Osteoblast (primary cell): ENCODE data around the gene LRRC47. TPM values are rescaled to one million over a fixed set of nuclear protein-coding genes. Genes with fewer than 3 reads are reported as not detected.

Source experiments
- DNase-seq: peaks from one replicate; pipeline ENCODE4 v3.0.0; 2011; ENCODE audit warnings: low spot score, mixed read lengths; ENCODE audit not compliant: insufficient read length; ENCODE audit errors: missing footprints
- H2AFZ ChIP-seq: 2 replicates; pipeline ENCODE4 v1.6.0; 2011; ENCODE audit warnings: mild to moderate bottlenecking, low read length
- H3K27ac ChIP-seq: 2 replicates; pipeline ENCODE4 v1.5.1; 2011; ENCODE audit warnings: mild to moderate bottlenecking, low read depth, low read length, moderate library complexity
- H3K27me3 ChIP-seq: 2 replicates; pipeline ENCODE4 v1.6.0; 2012; ENCODE audit warnings: mild to moderate bottlenecking, control low read depth, inconsistent platforms, low read length, moderate library complexity; ENCODE audit not compliant: insufficient read depth
- H3K36me3 ChIP-seq: 2 replicates; pipeline ENCODE4 v1.5.1; 2011; ENCODE audit warnings: mild to moderate bottlenecking, low read length, control low read depth, moderate library complexity; ENCODE audit not compliant: insufficient read depth
- H3K4me1 ChIP-seq: 2 replicates; pipeline ENCODE4 v1.5.1; 2011; ENCODE audit warnings: mild to moderate bottlenecking, low read length, control low read depth, moderate library complexity; ENCODE audit not compliant: insufficient read depth
- H3K4me2 ChIP-seq: 2 replicates; pipeline ENCODE4 v1.6.0; 2011; ENCODE audit warnings: mild to moderate bottlenecking, low read length; ENCODE audit not compliant: insufficient read depth
- H3K4me3 ChIP-seq: fragments of 200-600 bp; sonication (generic); 3 replicates; pipeline ENCODE4 v1.5.1; 2012; ENCODE audit warnings: mild to moderate bottlenecking, low read length, inconsistent platforms; ENCODE audit not compliant: insufficient read depth
- H3K79me2 ChIP-seq: 2 replicates; pipeline ENCODE4 v1.6.0; 2012; ENCODE audit warnings: mild to moderate bottlenecking, low read length, control low read depth, inconsistent platforms; ENCODE audit not compliant: insufficient read depth
- H3K9me3 ChIP-seq: 2 replicates; pipeline ENCODE4 v1.5.1; 2011; ENCODE audit warnings: low read depth, low read length, control low read depth
- H4K20me1 ChIP-seq: 2 replicates; pipeline ENCODE4 v1.6.0; 2012; ENCODE audit warnings: mild to moderate bottlenecking, low read length, control low read depth; ENCODE audit not compliant: insufficient read depth
- total RNA-seq: library from RNA; depleted of rRNA; stranded (reverse); fragments of >200 nt; gene quantifications from 2 replicates; pipeline ENCODE4 v1.2.3, GENCODE V29; 2012
- TF ChIP-seq, protein P1 (sequence below): IDR thresholded peaks from 2 replicates; pipeline ENCODE4 v1.5.1; 2011; ENCODE audit warnings: mild to moderate bottlenecking, low read depth, low read length, moderate library complexity; ENCODE audit errors: extremely low read depth

LRRC47 gene
- total RNA-seq, 1 donor: 30.0 TPM

DNA sequence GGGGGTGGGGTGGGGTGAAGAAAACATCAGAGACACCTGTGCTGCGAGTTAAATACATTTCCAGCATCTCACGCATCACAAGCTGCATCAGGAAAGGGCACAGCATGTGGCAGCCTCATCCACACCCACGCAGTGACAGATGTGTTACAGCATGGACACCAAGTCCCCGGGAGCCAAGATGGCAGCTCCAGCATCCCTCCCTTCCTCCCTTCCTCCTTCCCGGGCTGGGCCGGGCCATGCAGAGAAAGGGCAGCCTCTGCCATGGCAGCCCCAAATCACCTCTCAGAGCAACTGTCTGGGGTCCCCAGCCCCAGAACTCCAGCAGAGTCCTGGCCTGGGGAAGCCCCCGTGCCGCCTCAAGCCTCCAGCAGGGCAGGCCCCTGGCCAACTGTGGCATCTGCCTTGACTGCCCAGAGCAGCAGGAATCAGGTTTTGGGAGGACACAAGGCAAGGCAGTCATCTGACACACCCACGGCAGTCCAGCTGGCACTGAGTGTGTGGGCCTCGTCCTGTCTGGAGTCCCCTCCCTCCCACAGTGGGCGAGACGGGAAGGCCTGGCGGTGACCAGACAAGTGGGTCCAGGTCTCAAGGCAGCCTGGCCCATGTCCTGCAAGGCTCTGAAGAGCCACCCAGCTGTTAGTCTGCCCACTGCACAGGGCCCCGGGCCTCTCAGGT, 17.6 kb downstream of the LRRC47 start:
- Histone ChIP-seq H4K20me1 (peaks cover 6% of the 10 kb centered on the region), H3K4me3 (no peak overlapping the region), H3K4me2 (no peak overlapping the region), H3K27me3 (no peaks in the 10 kb centered on the region), H3K36me3 (peaks cover 47% of the 10 kb centered on the region), H3K79me2 (no peaks in the 10 kb centered on the region), H3K4me1 (peaks cover 10% of the 10 kb centered on the region), H3K9me3 (no peaks in the 10 kb centered on the region), H3K27ac (no peak overlapping the region), H2AFZ (no peak overlapping the region)
- peak; percentile 83 for DNase-seq
- TF ChIP-seq, protein P1, sequence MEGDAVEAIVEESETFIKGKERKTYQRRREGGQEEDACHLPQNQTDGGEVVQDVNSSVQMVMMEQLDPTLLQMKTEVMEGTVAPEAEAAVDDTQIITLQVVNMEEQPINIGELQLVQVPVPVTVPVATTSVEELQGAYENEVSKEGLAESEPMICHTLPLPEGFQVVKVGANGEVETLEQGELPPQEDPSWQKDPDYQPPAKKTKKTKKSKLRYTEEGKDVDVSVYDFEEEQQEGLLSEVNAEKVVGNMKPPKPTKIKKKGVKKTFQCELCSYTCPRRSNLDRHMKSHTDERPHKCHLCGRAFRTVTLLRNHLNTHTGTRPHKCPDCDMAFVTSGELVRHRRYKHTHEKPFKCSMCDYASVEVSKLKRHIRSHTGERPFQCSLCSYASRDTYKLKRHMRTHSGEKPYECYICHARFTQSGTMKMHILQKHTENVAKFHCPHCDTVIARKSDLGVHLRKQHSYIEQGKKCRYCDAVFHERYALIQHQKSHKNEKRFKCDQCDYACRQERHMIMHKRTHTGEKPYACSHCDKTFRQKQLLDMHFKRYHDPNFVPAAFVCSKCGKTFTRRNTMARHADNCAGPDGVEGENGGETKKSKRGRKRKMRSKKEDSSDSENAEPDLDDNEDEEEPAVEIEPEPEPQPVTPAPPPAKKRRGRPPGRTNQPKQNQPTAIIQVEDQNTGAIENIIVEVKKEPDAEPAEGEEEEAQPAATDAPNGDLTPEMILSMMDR: no peak

DNA sequence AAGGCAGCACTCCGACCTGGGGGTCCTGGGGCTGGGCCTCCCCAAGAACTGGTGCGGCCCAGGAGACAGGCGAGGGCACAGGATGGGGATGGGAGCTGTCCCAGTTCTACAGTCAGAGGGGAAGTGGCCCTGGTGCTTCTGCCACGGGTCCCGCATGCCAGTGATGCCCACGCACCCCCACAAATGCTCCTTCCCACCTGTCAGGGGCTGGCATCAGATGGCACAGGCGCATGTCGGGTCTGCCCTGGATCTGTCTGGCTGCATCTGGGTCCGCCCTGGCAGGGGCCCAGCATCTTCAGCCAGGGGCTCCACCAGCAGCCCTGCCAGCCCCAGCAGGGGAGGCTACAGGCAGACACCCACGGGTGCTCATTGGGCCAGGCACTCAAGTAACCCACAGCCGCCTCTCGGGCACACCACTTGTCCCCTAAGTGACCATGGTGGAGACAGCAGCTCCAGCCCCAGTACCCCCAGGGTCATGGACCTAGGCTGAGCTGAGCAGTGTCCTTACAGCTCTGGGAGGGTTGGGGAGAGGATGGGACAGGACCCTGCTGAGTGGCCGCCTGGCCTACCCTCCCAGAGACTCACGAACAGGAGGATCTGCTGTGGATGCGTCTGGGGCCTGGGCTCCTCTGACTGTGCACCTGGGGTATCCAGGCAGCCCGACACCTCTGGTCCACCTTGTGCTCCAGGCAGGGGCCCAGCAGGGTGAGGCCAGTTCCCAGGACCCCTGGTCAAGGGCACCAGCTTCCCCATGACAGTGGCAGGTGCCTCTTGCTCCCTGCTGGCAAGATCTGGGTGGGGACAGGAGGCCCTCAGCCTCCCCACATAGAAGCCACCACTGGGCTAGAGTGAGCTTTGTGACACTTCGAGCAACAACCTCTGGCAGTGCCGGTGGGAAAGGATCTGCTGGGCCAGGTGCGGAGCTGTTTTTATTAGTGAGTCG, 18.4 kb downstream of the LRRC47 start:
- TF ChIP-seq, protein P1: no peak
- Histone ChIP-seq H2AFZ (no peak overlapping the region), H3K79me2 (no peaks in the 10 kb centered on the region)

DNA sequence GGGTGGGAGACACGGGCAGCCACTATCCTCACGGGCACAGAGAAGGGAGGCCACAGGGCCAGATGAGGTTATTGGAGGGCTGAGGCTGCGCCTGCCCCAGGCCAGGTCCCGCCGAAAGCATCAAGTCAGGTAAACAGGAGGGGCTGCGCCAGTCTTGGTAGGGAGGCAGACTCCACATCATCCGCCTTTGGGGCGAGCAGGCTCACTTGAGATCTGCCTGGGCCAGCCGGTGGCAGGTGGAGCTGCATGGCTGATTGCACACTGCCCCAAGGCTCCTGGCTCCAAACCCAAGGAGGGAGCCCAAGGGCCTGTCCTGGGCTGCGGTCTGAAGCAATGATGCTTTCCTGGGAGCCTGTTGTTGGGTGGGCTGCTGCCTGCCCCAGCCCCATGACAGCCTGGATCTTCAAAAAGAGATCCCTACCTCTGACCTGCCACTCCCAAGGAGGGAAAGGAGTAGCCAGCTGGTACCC, 19.2 kb downstream of the LRRC47 start:
- H3K27me3 ChIP-seq: no peaks in the 10 kb centered on the region
- H3K27ac ChIP-seq: no peak overlapping the region
- H2AFZ ChIP-seq: no peak overlapping the region
- no peaks in the 10 kb centered on the region for H3K79me2 ChIP-seq
- peak; percentile 46 for DNase-seq
- H4K20me1 ChIP-seq: peaks cover 3% of the 10 kb centered on the region
- H3K9me3 ChIP-seq: no peaks in the 10 kb centered on the region
- TF ChIP-seq, protein P1: no peak
- H3K4me2 ChIP-seq: no peak overlapping the region
- no peak overlapping the region for H3K4me3 ChIP-seq
- peaks cover 10% of the 10 kb centered on the region for H3K4me1 ChIP-seq
- peaks cover 32% of the 10 kb centered on the region for H3K36me3 ChIP-seq

More for the DNA sequence above, 18.4 kb downstream of the LRRC47 start:
- DNase-seq: peak; percentile 85
- Histone ChIP-seq H3K27ac (no peak overlapping the region), H3K4me2 (no peak overlapping the region), H3K4me3 (no peak overlapping the region), H3K27me3 (no peaks in the 10 kb centered on the region), H3K9me3 (no peaks in the 10 kb centered on the region), H3K36me3 (peaks cover 39% of the 10 kb centered on the region), H4K20me1 (peaks cover 6% of the 10 kb centered on the region), H3K4me1 (peaks cover 10% of the 10 kb centered on the region)
